Activated CD8-positive, alpha-beta memory T cell treated with anti-CD3 and anti-CD28 coated beads, Interleukin-2, amount 50 U/mL, for 48 hours (primary cell): ENCODE results near the gene BRSK2.

ENCODE experiments used
- DNase-seq: peaks from one replicate; pipeline ENCODE4 v3.0.0-alpha.2; 2020

The BRSK2 gene

GRCh38 chr11:1438261-1438966 lies 48.7 kb downstream of the BRSK2 start:
- DNase-seq: no peak

GRCh38 chr11:1438967-1439330 lies 49.2 kb downstream of the BRSK2 start:
- DNase-seq: no peak

GRCh38 chr11:1439341-1439740 lies 49.6 kb downstream of the BRSK2 start:
- no peak for DNase-seq

GRCh38 chr11:1440066-1440465 lies 50.3 kb downstream of the BRSK2 start:
- no peak for DNase-seq

- no peak for DNase-seq
Measured at GRCh38 chr11:1440496-1440895, 50.8 kb downstream of the BRSK2 start.

GRCh38 chr11:1442163-1442562 lies 52.4 kb downstream of the BRSK2 start:
- DNase-seq: no peak

- no peak for DNase-seq
Measured at GRCh38 chr11:1442807-1443366, 53.2 kb downstream of the BRSK2 start.

GRCh38 chr11:1443737-1444136 lies 54.0 kb downstream of the BRSK2 start:
- DNase-seq: no peak

- DNase-seq: no peak
Measured at GRCh38 chr11:1444321-1444720, 54.6 kb downstream of the BRSK2 start.

- no peak for DNase-seq
Measured at GRCh38 chr11:1444823-1445422, 55.2 kb downstream of the BRSK2 start.

- DNase-seq: no peak
Measured at GRCh38 chr11:1445741-1446445, 56.2 kb downstream of the BRSK2 start.

GRCh38 chr11:1446623-1447022 lies 56.9 kb downstream of the BRSK2 start:
- no peak for DNase-seq

- DNase-seq: no peak
Measured at GRCh38 chr11:1447845-1448825, 58.4 kb downstream of the BRSK2 start.

GRCh38 chr11:1448882-1449281 lies 59.1 kb downstream of the BRSK2 start:
- no peak for DNase-seq

- DNase-seq: no peak
Measured at GRCh38 chr11:1449490-1450243, 59.9 kb downstream of the BRSK2 start.

- no peak for DNase-seq
Measured at GRCh38 chr11:1450344-1450875, 60.7 kb downstream of the BRSK2 start.

- DNase-seq: no peak
Measured at GRCh38 chr11:1450949-1451710, 61.4 kb downstream of the BRSK2 start.

- DNase-seq: no peak
Measured at GRCh38 chr11:1451781-1452470, 62.2 kb downstream of the BRSK2 start.

GRCh38 chr11:1452744-1453143 lies 63.0 kb downstream of the BRSK2 start:
- DNase-seq: no peak

- peak; percentile 61 for DNase-seq
Measured at GRCh38 chr11:1453611-1454034, 63.9 kb downstream of the BRSK2 start.
